Liver (tissue), 9 donors: ENCODE results near the gene ARID3A. TPM values are rescaled to one million over a fixed set of nuclear protein-coding genes. Genes with fewer than 3 reads are reported as not detected.

Source experiments
- DNase-seq: peaks from one replicate; pipeline ENCODE4 v3.0.0-alpha.2; 2017; ENCODE audit warnings: low spot score
- H3K27ac ChIP-seq, 2 donors: one replicate each; pipeline ENCODE4 v1.7.0; 2013; ENCODE audit warnings: inconsistent platforms in 2 of 2, low read length in 2 of 2, control low read depth in 1 of 2, low read depth in 1 of 2, mild to moderate bottlenecking in 1 of 2
- H3K27me3 ChIP-seq, 4 donors: one replicate each; pipeline versions ENCODE4 v1.6.1 to v1.7.0; 2013; ENCODE audit warnings: low read length in 3 of 4, inconsistent platforms in 1 of 4, mild to moderate bottlenecking in 1 of 4, moderate library complexity in 1 of 4; ENCODE audit not compliant: control insufficient read depth in 4 of 4, insufficient read depth in 4 of 4
- H3K36me3 ChIP-seq, 4 donors: one replicate each; pipeline versions ENCODE4 v1.6.1 to v1.7.0; 2013; ENCODE audit warnings: low read length in 3 of 4, mild to moderate bottlenecking in 3 of 4, low read depth in 1 of 4, moderate library complexity in 1 of 4; ENCODE audit not compliant: control insufficient read depth in 4 of 4, insufficient read depth in 3 of 4
- H3K4me1 ChIP-seq, 4 donors: one replicate each; pipeline versions ENCODE4 v1.6.1 to v1.7.0; 2013; ENCODE audit warnings: low read length in 3 of 4, mild to moderate bottlenecking in 3 of 4, moderate library complexity in 1 of 4; ENCODE audit not compliant: control insufficient read depth in 4 of 4, insufficient read depth in 4 of 4
- H3K4me3 ChIP-seq, 3 donors: one replicate each; pipeline versions ENCODE4 v1.6.1 to v1.7.0; 2013; ENCODE audit warnings: low read length in 3 of 3, control low read depth in 1 of 3, low read depth in 1 of 3, mild to moderate bottlenecking in 1 of 3
- H3K9ac ChIP-seq, 2 donors: one replicate each; pipeline ENCODE4 v1.7.0; 2013; ENCODE audit warnings: low read length in 2 of 2, mild to moderate bottlenecking in 2 of 2, moderate library complexity in 2 of 2, control low read depth in 1 of 2, low read depth in 1 of 2
- H3K9me3 ChIP-seq, 4 donors: one replicate each; pipeline versions ENCODE4 v1.6.1 to v1.7.0; 2013; ENCODE audit warnings: low read length in 3 of 4; ENCODE audit not compliant: control insufficient read depth in 4 of 4
- CTCF ChIP-seq: fragments of 150-350 bp; IDR thresholded peaks from 2 replicates; pipeline ENCODE4 v1.5.1; 2017; ENCODE audit warnings: improper control_type of control experiment, low read depth, low read length; ENCODE audit not compliant: missing input control
- EGR1 ChIP-seq, 2 donors: IDR thresholded peaks; 2 replicates each; pipeline ENCODE4 v1.6.1; 2016 to 2018; ENCODE audit warnings: antibody characterized with exemption in 2 of 2, low read depth in 2 of 2
- FOXA1 ChIP-seq: IDR thresholded peaks from 2 replicates; pipeline ENCODE4 v1.6.1; 2016; ENCODE audit warnings: antibody characterized with exemption
- FOXA2 ChIP-seq: IDR thresholded peaks from 2 replicates; pipeline ENCODE4 v1.6.1; 2016; ENCODE audit warnings: antibody characterized with exemption
- GABPA ChIP-seq, 2 donors: IDR thresholded peaks in 1 of 2; conservative IDR thresholded peaks in 1 of 2; 2 replicates each; pipeline ENCODE4 v1.6.1; 2016; ENCODE audit warnings: antibody characterized with exemption in 2 of 2, mild to moderate bottlenecking in 1 of 2, moderate library complexity in 1 of 2
- HNF4A ChIP-seq, 2 donors: conservative IDR thresholded peaks; 2 replicates each; pipeline ENCODE4 v1.6.1; 2016; ENCODE audit warnings: antibody characterized with exemption in 2 of 2, mild to moderate bottlenecking in 2 of 2
- HNF4G ChIP-seq: IDR thresholded peaks from 2 replicates; pipeline ENCODE4 v1.6.1; 2016; ENCODE audit warnings: antibody characterized with exemption
- JUND ChIP-seq, 2 donors: IDR thresholded peaks; 2 replicates each; pipeline ENCODE4 v1.6.1; 2016; ENCODE audit warnings: antibody characterized with exemption in 2 of 2
- NR2F2 ChIP-seq: IDR thresholded peaks from 2 replicates; pipeline ENCODE4 v1.6.1; 2016; ENCODE audit warnings: antibody characterized with exemption
- RAD21 ChIP-seq, 2 donors: IDR thresholded peaks; 2 replicates each; pipeline ENCODE4 v1.6.1; 2016; ENCODE audit warnings: antibody characterized with exemption in 2 of 2, mild to moderate bottlenecking in 2 of 2
- REST ChIP-seq: IDR thresholded peaks from 2 replicates; pipeline ENCODE4 v1.6.1; 2016; ENCODE audit warnings: antibody characterized with exemption, mild to moderate bottlenecking
- RXRA ChIP-seq, 2 donors: IDR thresholded peaks; 2 replicates each; pipeline ENCODE4 v1.6.1; 2017 to 2018; ENCODE audit warnings: antibody characterized with exemption in 2 of 2, mild to moderate bottlenecking in 1 of 2
- SP1 ChIP-seq: IDR thresholded peaks from 2 replicates; pipeline ENCODE4 v1.6.1; 2018; ENCODE audit warnings: antibody characterized with exemption, mild to moderate bottlenecking
- TAF1 ChIP-seq: conservative IDR thresholded peaks from 2 replicates; pipeline ENCODE4 v1.6.1; 2016; ENCODE audit warnings: antibody characterized with exemption, mild to moderate bottlenecking
- YY1 ChIP-seq: IDR thresholded peaks from 2 replicates; pipeline ENCODE4 v1.6.1; 2016; ENCODE audit warnings: antibody characterized with exemption, mild to moderate bottlenecking
- WGBS: extraction: QIAGEN DNeasy Blood & Tissue Kit; methylation state at CpG from one replicate; pipeline ENCODE4 v1.1.7; 2013; 5-methylcytosine and 5-hydroxymethylcytosine counted together
- polyA plus RNA-seq, 2 donors: library from polyadenylated mRNA; stranded (reverse) in 1 of 2; unstranded in 1 of 2; fragments of 200-250 nt in 1 of 2; fragments of >200 nt in 1 of 2; fragmentation: Nextera tagmentation in 1 of 2; extraction: Ambion mirVana in 1 of 2; gene quantifications; one replicate each; pipeline versions ENCODE4 v1.2.1 to v1.2.3, GENCODE V29; 2013 to 2015
- total RNA-seq, 2 donors: library from RNA; depleted of rRNA; stranded (reverse); fragments of >200 nt; gene quantifications; one replicate each; pipeline ENCODE4 v1.2.3, GENCODE V29; 2014
- TF ChIP-seq, protein P1 (sequence below): IDR thresholded peaks from 2 replicates; pipeline ENCODE4 v1.6.1; 2016; ENCODE audit warnings: antibody characterized with exemption
- TF ChIP-seq, protein P2 (sequence below): IDR thresholded peaks from 2 replicates; pipeline ENCODE4 v1.6.1; 2016; ENCODE audit warnings: antibody characterized with exemption
- donor health status: healthy.
- donor health status: healthy.
- donor health status: healthy.
- donor health status: healthy.
- donor health status: healthy.

ARID3A gene
- total and polyA plus RNA-seq, 4 donors: 0.74 to 42.4 (median 3.1) TPM

- no peaks in the 10 kb centered on the region for H3K9me3 ChIP-seq
- no peaks in the 10 kb centered on the region for H3K4me1 ChIP-seq
- H3K9ac ChIP-seq: no peak overlapping the region
- WGBS: 96% methylated on average over 30 of the region's 30 CpGs
- TF ChIP-seq HNF4G (no peak), HNF4A (conservative IDR thresholded peaks at IDR 0.05) (no peak), CTCF (no peak), REST (no peak), SP1 (no peak), FOXA2 (no peak), JUND (IDR thresholded peaks at IDR 0.05) (no peak), FOXA1 (no peak), GABPA (IDR thresholded peaks at IDR 0.05 in 1 of 2, conservative IDR thresholded peaks at IDR 0.05 in 1 of 2) (no peak), EGR1 (IDR thresholded peaks at IDR 0.05; ENCODE audit: low read depth in 2 of 2) (no peak), TAF1 (no peak), RAD21 (IDR thresholded peaks at IDR 0.05) (no peak), YY1 (no peak), NR2F2 (no peak), RXRA (IDR thresholded peaks at IDR 0.05) (no peak)
- TF ChIP-seq, protein P1, sequence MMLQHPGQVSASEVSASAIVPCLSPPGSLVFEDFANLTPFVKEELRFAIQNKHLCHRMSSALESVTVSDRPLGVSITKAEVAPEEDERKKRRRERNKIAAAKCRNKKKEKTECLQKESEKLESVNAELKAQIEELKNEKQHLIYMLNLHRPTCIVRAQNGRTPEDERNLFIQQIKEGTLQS: no peak
- TF ChIP-seq, protein P2, sequence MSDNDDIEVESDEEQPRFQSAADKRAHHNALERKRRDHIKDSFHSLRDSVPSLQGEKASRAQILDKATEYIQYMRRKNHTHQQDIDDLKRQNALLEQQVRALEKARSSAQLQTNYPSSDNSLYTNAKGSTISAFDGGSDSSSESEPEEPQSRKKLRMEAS: no peak
- no peaks in the 10 kb centered on the region for H3K27me3 ChIP-seq
- H3K36me3 ChIP-seq: peaks cover 0 to 59% (median 18%) of the 10 kb centered on the region in 4 donors
- no peak overlapping the region for H3K27ac ChIP-seq
- no peak for DNase-seq
- no peak overlapping the region for H3K4me3 ChIP-seq
Measured at GRCh38 chr19:882871-883497, 42.9 kb upstream of the ARID3A start.

GRCh38 chr19:883661-884211 is 42.1 kb upstream of the ARID3A start:
- no peaks in the 10 kb centered on the region for H3K4me1 ChIP-seq
- H3K27me3 ChIP-seq: no peaks in the 10 kb centered on the region
- peaks cover 0 to 62% (median 19%) of the 10 kb centered on the region in 4 donors for H3K36me3 ChIP-seq
- H3K4me3 ChIP-seq: no peak overlapping the region
- 95% methylated on average over 22 of the region's 22 CpGs for WGBS
- H3K9me3 ChIP-seq: no peaks in the 10 kb centered on the region
- no peak overlapping the region for H3K27ac ChIP-seq
- H3K9ac ChIP-seq: no peak overlapping the region
- no peak for DNase-seq
- TF ChIP-seq HNF4A (conservative IDR thresholded peaks at IDR 0.05) (no peak), SP1 (no peak), TAF1 (no peak), GABPA (IDR thresholded peaks at IDR 0.05 in 1 of 2, conservative IDR thresholded peaks at IDR 0.05 in 1 of 2) (no peak), FOXA2 (no peak), HNF4G (no peak), EGR1 (IDR thresholded peaks at IDR 0.05; ENCODE audit: low read depth in 2 of 2) (no peak), CTCF (no peak), NR2F2 (no peak), REST (no peak)
- TF ChIP-seq, protein P2: no peak
